ENCODE data around the gene PLA2G4C. TPM values are rescaled to one million over a fixed set of nuclear protein-coding genes. Genes with fewer than 3 reads are reported as not detected.

PLA2G4C gene
- total RNA-seq, 4 donors from 2014 or later: 0.61 to 4.0 (median 1.3) TPM; not detected in 1

- peaks cover 0 to 6% (median 0%) of the 10 kb centered on the region in 3 donors for H3K36me3 ChIP-seq
- no peak for TF ChIP-seq POLR2A (IDR thresholded peaks at IDR 0.05)
- no peak for TF ChIP-seq CTCF (IDR thresholded peaks at IDR 0.05)
- no peak overlapping the region for H3K27ac ChIP-seq
- H3K4me1 ChIP-seq: peaks cover 0 to 14% (median 9%) of the 10 kb centered on the region in 3 donors
- H3K27me3 ChIP-seq: no peaks in the 10 kb centered on the region
- no peak overlapping the region for H3K4me3 ChIP-seq
- WGBS, 2 donors: 89 to 100% methylated on average over 5 of the region's 5 CpGs
- intact Hi-C loops (cut with DNase I): loop anchor here (10.0 kb wide), 1 partner anchor 161 kb away; no protein-coding TSS in a partner anchor
- DNase-seq: no peak
- H3K9me3 ChIP-seq: no peaks in the 10 kb centered on the region
These were observed 6.7 kb downstream of the PLA2G4C start for GRCh38 chr19:48103922-48104321.

- Histone ChIP-seq H3K4me3 (no peak overlapping the region), H3K9me3 (no peaks in the 10 kb centered on the region), H3K36me3 (peaks cover 0 to 6% (median 0%) of the 10 kb centered on the region in 3 donors), H3K27me3 (no peaks in the 10 kb centered on the region), H3K4me1 (peaks cover 0 to 12% (median 9%) of the 10 kb centered on the region in 3 donors), H3K27ac (no peak overlapping the region)
- intact Hi-C loops (cut with DNase I): loop anchor here (10.0 kb wide), 1 partner anchor 162 kb away; no protein-coding TSS in a partner anchor
- 54 to 60% methylated on average over 8 to 10 of the region's 13 CpGs for WGBS, 2 donors
- TF ChIP-seq CTCF (IDR thresholded peaks at IDR 0.05) (peak; percentile 25 to 68 (median 54)), POLR2A (IDR thresholded peaks at IDR 0.05) (no peak)
- DNase-seq: no peak
These were observed 7.5 kb downstream of the PLA2G4C start for GRCh38 chr19:48102870-48103751.

- no peak for TF ChIP-seq CTCF (IDR thresholded peaks at IDR 0.05)
- no peak for TF ChIP-seq POLR2A (IDR thresholded peaks at IDR 0.05)
- Histone ChIP-seq H3K4me3 (no peak overlapping the region), H3K9me3 (peaks cover 0 to 17% (median 0%) of the 10 kb centered on the region in 3 donors), H3K27ac (no peak overlapping the region), H3K4me1 (peaks cover 0 to 4% (median 0%) of the 10 kb centered on the region in 3 donors), H3K27me3 (no peaks in the 10 kb centered on the region), H3K36me3 (peaks cover 0 to 29% (median 0%) of the 10 kb centered on the region in 3 donors)
- DNase-seq: no peak
- intact Hi-C loops (cut with DNase I): no loop called here
- WGBS, 2 donors: 70 to 85% methylated on average over 4 of the region's 4 CpGs
These were observed 14.9 kb downstream of the PLA2G4C start for GRCh38 chr19:48095612-48096175.

GRCh38 chr19:48094855-48095203 lies 15.8 kb downstream of the PLA2G4C start:
- intact Hi-C loops (cut with DNase I): no loop called here
- Histone ChIP-seq H3K36me3 (peaks cover 0 to 29% (median 0%) of the 10 kb centered on the region in 3 donors), H3K9me3 (peaks cover 0 to 17% (median 0%) of the 10 kb centered on the region in 3 donors), H3K4me1 (peaks cover 0 to 8% (median 0%) of the 10 kb centered on the region in 3 donors), H3K27me3 (no peaks in the 10 kb centered on the region), H3K27ac (no peak overlapping the region), H3K4me3 (no peak overlapping the region)
- 67 to 100% methylated on average over 1 of the region's 2 CpGs for WGBS, 2 donors
- DNase-seq: no peak
- no peak for TF ChIP-seq POLR2A (IDR thresholded peaks at IDR 0.05)
- no peak for TF ChIP-seq CTCF (IDR thresholded peaks at IDR 0.05)
